HepG2 (cell line): ENCODE measurements around the gene SUSD6. TPM values are rescaled to one million over a fixed set of nuclear protein-coding genes. Genes with fewer than 3 reads are reported as not detected.

ENCODE experiments used
- AGO1 ChIP-seq: fragments of 200-400 bp; formaldehyde crosslinking; IDR thresholded peaks from 2 replicates; pipeline ENCODE4 v1.6.1; 2017; ENCODE audit warnings: mild to moderate bottlenecking, low read depth, low read length, moderate library complexity; ENCODE audit not compliant: poor library complexity, severe bottlenecking
- BRF2 ChIP-seq: sonication (generic); formaldehyde crosslinking; IDR thresholded peaks from 2 replicates; pipeline ENCODE4 v1.8.1; 2022; ENCODE audit warnings: mild to moderate bottlenecking, missing genetic modification reagents
- CENPX ChIP-seq: sonication (generic); formaldehyde crosslinking; IDR thresholded peaks from 2 replicates; pipeline ENCODE4 v1.9.0; 2021; ENCODE audit warnings: mild to moderate bottlenecking, missing genetic modification reagents, moderate library complexity
- FOSL2 ChIP-seq: sonication (generic); formaldehyde crosslinking; IDR thresholded peaks from 2 replicates; pipeline ENCODE4 v1.4.0; 2020; ENCODE audit warnings: missing genetic modification reagents
- FOXA3 ChIP-seq: IDR thresholded peaks from 2 replicates; pipeline ENCODE4 v1.6.1; 2016; ENCODE audit warnings: missing genetic modification reagents, missing compliant biosample characterization
- HDAC2 ChIP-seq: sonication (generic); formaldehyde crosslinking; IDR thresholded peaks from 2 replicates; pipeline ENCODE4 v1.4.0; 2020; ENCODE audit warnings: missing genetic modification reagents
- HNF4G ChIP-seq, 2 experiments: sonication (generic) in 1 of 2; formaldehyde crosslinking in 1 of 2; IDR thresholded peaks; 2 replicates each; pipeline versions ENCODE4 v1.4.0 to v1.6.1; 2011 to 2020; ENCODE audit warnings: borderline replicate concordance in 2 of 2, low read depth in 2 of 2, mild to moderate bottlenecking in 2 of 2, low read length in 1 of 2, missing genetic modification reagents in 1 of 2, moderate library complexity in 1 of 2
- HOXA5 ChIP-seq: sonication (generic); formaldehyde crosslinking; IDR thresholded peaks from 2 replicates; pipeline ENCODE4 v1.4.0; 2020; ENCODE audit warnings: missing genetic modification reagents
- HOXD1 ChIP-seq: sonication (generic); formaldehyde crosslinking; IDR thresholded peaks from 2 replicates; pipeline ENCODE4 v1.5.0; 2020; ENCODE audit warnings: missing genetic modification reagents
- MAFK ChIP-seq, 2 experiments: IDR thresholded peaks in 1 of 2; conservative IDR thresholded peaks in 1 of 2; 2 replicates each; pipeline ENCODE4 v1.6.1; 2011; ENCODE audit warnings: improper control_type of control experiment in 2 of 2, low read length in 2 of 2
- PBX2 ChIP-seq: IDR thresholded peaks from 2 replicates; pipeline ENCODE4 v1.6.1; 2016; ENCODE audit warnings: control low read depth
- RFX3 ChIP-seq: IDR thresholded peaks from 2 replicates; pipeline ENCODE4 v1.6.1; 2016; ENCODE audit warnings: missing biosample characterization, missing genetic modification reagents
- SMAD3 ChIP-seq: sonication (generic); formaldehyde crosslinking; IDR thresholded peaks from 2 replicates; pipeline ENCODE4 v1.4.0; 2020; ENCODE audit warnings: missing genetic modification reagents
- SOX13 ChIP-seq, 3 experiments: fragments of 450-650 bp in 1 of 3; sonication (generic) in 1 of 3; formaldehyde crosslinking in 1 of 3; IDR thresholded peaks in 2 of 3; conservative IDR thresholded peaks in 1 of 3; 2 replicates each; pipeline versions ENCODE4 v1.5.0 to v1.6.1; 2016 to 2020; ENCODE audit warnings: antibody characterized with exemption in 1 of 3, mild to moderate bottlenecking in 1 of 3, missing compliant biosample characterization in 1 of 3, missing genetic modification reagents in 1 of 3, moderate library complexity in 1 of 3
- STAT5B ChIP-seq: sonication (generic); formaldehyde crosslinking; IDR thresholded peaks from 2 replicates; pipeline ENCODE4 v1.4.0; 2020; ENCODE audit warnings: missing genetic modification reagents
- TFDP2 ChIP-seq: sonication (generic); formaldehyde crosslinking; IDR thresholded peaks from 2 replicates; pipeline ENCODE4 v1.4.0; 2020; ENCODE audit warnings: missing genetic modification reagents
- THRA ChIP-seq: sonication (generic); formaldehyde crosslinking; IDR thresholded peaks from 2 replicates; pipeline ENCODE4 v1.4.0; 2020; ENCODE audit warnings: missing genetic modification reagents, borderline replicate concordance
- WIZ ChIP-seq: sonication (generic); formaldehyde crosslinking; IDR thresholded peaks from 2 replicates; pipeline ENCODE4 v1.5.1; 2020; ENCODE audit warnings: mild to moderate bottlenecking, missing genetic modification reagents
- ZNF292 ChIP-seq: sonication (generic); formaldehyde crosslinking; IDR thresholded peaks from 2 replicates; pipeline ENCODE4 v1.8.1; 2022; ENCODE audit warnings: mild to moderate bottlenecking, low read depth, missing genetic modification reagents, borderline replicate concordance
- ZNF3 ChIP-seq: IDR thresholded peaks from 2 replicates; pipeline ENCODE4 v1.7.0; 2017; ENCODE audit warnings: inconsistent platforms
- ZNF7 ChIP-seq: IDR thresholded peaks from 2 replicates; pipeline ENCODE4 v1.6.1; 2016; ENCODE audit warnings: missing biosample characterization, missing genetic modification reagents
- ZNF790 ChIP-seq: sonication (generic); formaldehyde crosslinking; IDR thresholded peaks from 2 replicates; pipeline ENCODE4 v1.8.0; 2022; ENCODE audit warnings: missing genetic modification reagents, mild to moderate bottlenecking, borderline replicate concordance
- ZNF800 ChIP-seq: sonication (generic); formaldehyde crosslinking; IDR thresholded peaks from 2 replicates; pipeline ENCODE4 v1.4.0; 2020; ENCODE audit warnings: missing genetic modification reagents
- polyA plus RNA-seq, 8 experiments: library from polyadenylated mRNA; depleted of rRNA in 3 of 8; stranded (reverse) in 7 of 8; unstranded in 1 of 8; fragments of >200 nt; fragmentation: Illumina TruSeq in 4 of 8; extraction: Trizol in 4 of 8; gene quantifications; 2 replicates each; pipeline versions ENCODE4 v1.2.1 to v1.2.3, GENCODE V29; 2011 to 2016; ENCODE audit warnings: low read depth in 4 of 8, missing spikeins in 1 of 8, mixed read lengths in 1 of 8; ENCODE audit not compliant: insufficient read depth in 1 of 8
- total RNA-seq, 5 experiments: library from RNA; depleted of rRNA; stranded (reverse); fragments of >200 nt; fragmentation: Illumina TruSeq; extraction: Trizol; gene quantifications; 2 replicates each; pipeline ENCODE4 v1.2.3, GENCODE V29; 2016; ENCODE audit warnings: low read depth in 1 of 5

The SUSD6 gene
- total and polyA plus RNA-seq, 2 of the 13 experiments (the other 11 are each of a cell fraction or from before 2014, with no cell fraction given) = 7.2 to 7.4 TPM

GRCh38 chr14:69580009-69580577, 31.3 kb upstream of the SUSD6 start (continued):
- TF ChIP-seq SOX13 (IDR thresholded peaks at IDR 0.05) (no peak), SOX13 (CRISPR knock-in tag; conservative IDR thresholded peaks at IDR 0.05 in 1 of 2, IDR thresholded peaks at IDR 0.05 in 1 of 2) (peak in 1 of 2 experiments; percentile 78; a peak in 2 of 4 replicates), THRA (CRISPR knock-in tag) (peak; percentile 79; the same call in 1 of the 2 replicates), AGO1 (no peak), MAFK (conservative IDR thresholded peaks at IDR 0.05 in 1 of 2, IDR thresholded peaks at IDR 0.05 in 1 of 2; ENCODE audit: low read length in 2 of 2) (peak; percentile 15 to 43; a peak in 1 of 4 replicates), HDAC2 (CRISPR knock-in tag) (peak; percentile 86), HNF4G (IDR thresholded peaks at IDR 0.05; ENCODE audit: borderline replicate concordance, low read depth, low read length) (peak; percentile 44; the same call in 1 of the 2 replicates), HNF4G (CRISPR knock-in tag; IDR thresholded peaks at IDR 0.05; ENCODE audit: borderline replicate concordance, low read depth) (no peak), ZNF800 (no peak), WIZ (CRISPR knock-in tag) (peak; percentile 73; the same call in 1 of the 2 replicates), BRF2 (CRISPR knock-in tag) (no peak), ZNF292 (peak; percentile 83; the same call in 1 of the 2 replicates), ZNF7 (no peak), ZNF3 (no peak), HOXD1 (CRISPR knock-in tag) (peak; percentile 43; the same call in 1 of the 2 replicates), SMAD3 (CRISPR knock-in tag) (peak; percentile 47; the same call in 1 of the 2 replicates), CENPX (no peak), PBX2 (CRISPR knock-in tag) (peak; percentile 18; the same call in 1 of the 2 replicates), ZNF790 (CRISPR knock-in tag) (no peak), FOXA3 (peak; percentile 78), HOXA5 (0 out of 2 replicates have a peak, but pooled peaks have one; percentile 42), STAT5B (CRISPR knock-in tag) (no peak), TFDP2 (0 out of 2 replicates have a peak, but pooled peaks have one; percentile 18), FOSL2 (CRISPR knock-in tag) (peak; percentile 96), RFX3 (CRISPR knock-in tag) (no peak)
